ENCODE measurements around the gene MLXIP.

DNA sequence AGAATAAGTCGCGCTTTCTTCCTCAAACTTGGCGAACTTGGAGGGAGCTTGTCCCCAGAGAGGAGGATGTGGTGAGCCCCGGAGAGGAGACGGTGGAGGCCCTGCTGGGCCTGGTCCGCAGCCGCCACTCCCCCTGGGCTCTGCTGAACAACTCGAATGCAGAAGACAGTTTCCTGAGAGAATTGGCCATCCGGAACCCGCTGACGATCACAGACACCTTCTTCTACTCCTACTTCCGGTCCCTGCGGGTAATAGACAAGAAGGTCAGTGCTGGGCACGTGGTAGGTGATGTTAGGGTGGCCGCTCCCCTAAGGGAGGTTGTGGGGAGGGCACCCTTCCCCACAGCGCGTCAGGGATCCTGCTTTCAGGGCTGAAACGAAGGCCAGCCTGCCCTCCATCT lies 106.0 kb downstream of the MLXIP start:
- TF ChIP-seq, protein P1, sequence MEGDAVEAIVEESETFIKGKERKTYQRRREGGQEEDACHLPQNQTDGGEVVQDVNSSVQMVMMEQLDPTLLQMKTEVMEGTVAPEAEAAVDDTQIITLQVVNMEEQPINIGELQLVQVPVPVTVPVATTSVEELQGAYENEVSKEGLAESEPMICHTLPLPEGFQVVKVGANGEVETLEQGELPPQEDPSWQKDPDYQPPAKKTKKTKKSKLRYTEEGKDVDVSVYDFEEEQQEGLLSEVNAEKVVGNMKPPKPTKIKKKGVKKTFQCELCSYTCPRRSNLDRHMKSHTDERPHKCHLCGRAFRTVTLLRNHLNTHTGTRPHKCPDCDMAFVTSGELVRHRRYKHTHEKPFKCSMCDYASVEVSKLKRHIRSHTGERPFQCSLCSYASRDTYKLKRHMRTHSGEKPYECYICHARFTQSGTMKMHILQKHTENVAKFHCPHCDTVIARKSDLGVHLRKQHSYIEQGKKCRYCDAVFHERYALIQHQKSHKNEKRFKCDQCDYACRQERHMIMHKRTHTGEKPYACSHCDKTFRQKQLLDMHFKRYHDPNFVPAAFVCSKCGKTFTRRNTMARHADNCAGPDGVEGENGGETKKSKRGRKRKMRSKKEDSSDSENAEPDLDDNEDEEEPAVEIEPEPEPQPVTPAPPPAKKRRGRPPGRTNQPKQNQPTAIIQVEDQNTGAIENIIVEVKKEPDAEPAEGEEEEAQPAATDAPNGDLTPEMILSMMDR (IDR thresholded peaks at IDR 0.05) = no peak
- TF ChIP-seq POLR2A (IDR thresholded peaks at IDR 0.05) = no peak
